ENCODE results near the gene KIF26B. TPM values are rescaled to one million over a fixed set of nuclear protein-coding genes. Genes with fewer than 3 reads are reported as not detected.

Gene KIF26B
- polyA plus RNA-seq, 2 of the 4 experiments (the other 2 are of a cell fraction) = 0.01 to 0.04 TPM

GRCh38 chr1:245549996-245550719 is 395.4 kb downstream of the KIF26B start:
- no peak for DNase-seq (ENCODE audit: low read depth in 1 of 2, low spot score in 1 of 2)
- Histone ChIP-seq H3K27ac (no peak overlapping the region), H3K4me2 (no peak overlapping the region), H3K4me1 (no peaks in the 10 kb centered on the region), H3K4me3 (no peak overlapping the region), H3K9me3 (no peaks in the 10 kb centered on the region)
- FAIRE-seq = no peak
- TF ChIP-seq JUN (IDR thresholded peaks at IDR 0.05) (no peak), ZFP36 (IDR thresholded peaks at IDR 0.05; ENCODE audit: borderline replicate concordance, partially characterized antibody) (no peak), EHMT2 (IDR thresholded peaks at IDR 0.05; ENCODE audit: low read depth) (no peak), CBX2 (IDR thresholded peaks at IDR 0.05; ENCODE audit: borderline replicate concordance, low read depth) (no peak), MYC (IDR thresholded peaks at IDR 0.05; ENCODE audit: borderline replicate concordance, low read length) (no peak), SMC3 (IDR thresholded peaks at IDR 0.05) (no peak), EP300 (IDR thresholded peaks at IDR 0.05) (no peak)
- POLR2A ChIA-PET = no interaction called here
- no peak; a peak in 2 of 6 replicates for ATAC-seq
- CTCF ChIA-PET = no interaction called here
- WGBS (ENCODE audit: missing lambda C conversion rate) = 26% methylated on average over 14 of the region's 18 CpGs

DNA sequence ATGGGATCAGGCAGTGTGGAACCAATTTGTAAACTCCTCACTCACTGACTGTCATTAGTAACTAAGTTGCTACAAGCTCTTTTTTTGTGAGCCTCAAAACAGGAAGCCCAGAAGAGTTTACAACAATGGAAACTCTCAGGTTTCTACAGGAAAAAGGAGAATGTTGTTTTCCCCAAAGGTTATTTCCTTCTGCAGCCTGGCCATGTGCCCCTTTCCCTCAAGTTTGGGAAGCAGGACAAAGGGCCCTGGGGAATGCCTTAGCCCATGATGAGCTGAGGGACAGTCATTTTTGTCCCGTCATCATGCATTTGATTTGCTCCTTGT is 395.9 kb downstream of the KIF26B start:
- ChIA-PET POLR2A (no interaction called here), CTCF (no interaction called here)
- no peak overlapping the region for H3K4me2 ChIP-seq
- WGBS (ENCODE audit: missing lambda C conversion rate) = 41% methylated on average over 1 of the region's 1 CpG
- no peaks in the 10 kb centered on the region for H3K9me3 ChIP-seq
- no peak overlapping the region for H3K27ac ChIP-seq
- ATAC-seq = no peak
- TF ChIP-seq TP53 (CRISPR knock-in tag; IDR thresholded peaks at IDR 0.05) (no peak), JUN (IDR thresholded peaks at IDR 0.05) (no peak), RNF2 (IDR thresholded peaks at IDR 0.05; ENCODE audit: borderline replicate concordance, low read depth) (no peak), CHD2 (IDR thresholded peaks at IDR 0.05; ENCODE audit: low read length, partially characterized antibody) (no peak), SREBF2 (IDR thresholded peaks at IDR 0.05) (no peak)
- no peak for FAIRE-seq
- H3K4me1 ChIP-seq = no peaks in the 10 kb centered on the region
- no peak for DNase-seq (ENCODE audit: low read depth in 1 of 2, low spot score in 1 of 2)
- H3K4me3 ChIP-seq = no peak overlapping the region

- Histone ChIP-seq H3K4me1 (no peaks in the 10 kb centered on the region), H3K27ac (no peak overlapping the region), H3K9me3 (no peaks in the 10 kb centered on the region), H3K4me2 (no peak overlapping the region), H3K4me3 (no peak overlapping the region)
- ChIA-PET CTCF (no interaction called here), POLR2A (no interaction called here)
- ATAC-seq (no peak), DNase-seq (ENCODE audit: low read depth in 1 of 2, low spot score in 1 of 2) (no peak), FAIRE-seq (no peak)
- WGBS (ENCODE audit: missing lambda C conversion rate) = 67% methylated on average over 9 of the region's 9 CpGs
- TF ChIP-seq, protein P1, sequence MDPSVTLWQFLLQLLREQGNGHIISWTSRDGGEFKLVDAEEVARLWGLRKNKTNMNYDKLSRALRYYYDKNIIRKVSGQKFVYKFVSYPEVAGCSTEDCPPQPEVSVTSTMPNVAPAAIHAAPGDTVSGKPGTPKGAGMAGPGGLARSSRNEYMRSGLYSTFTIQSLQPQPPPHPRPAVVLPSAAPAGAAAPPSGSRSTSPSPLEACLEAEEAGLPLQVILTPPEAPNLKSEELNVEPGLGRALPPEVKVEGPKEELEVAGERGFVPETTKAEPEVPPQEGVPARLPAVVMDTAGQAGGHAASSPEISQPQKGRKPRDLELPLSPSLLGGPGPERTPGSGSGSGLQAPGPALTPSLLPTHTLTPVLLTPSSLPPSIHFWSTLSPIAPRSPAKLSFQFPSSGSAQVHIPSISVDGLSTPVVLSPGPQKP (IDR thresholded peaks at IDR 0.05; ENCODE audit: low read depth, low read length) = no peak
- TF ChIP-seq, protein P2, sequence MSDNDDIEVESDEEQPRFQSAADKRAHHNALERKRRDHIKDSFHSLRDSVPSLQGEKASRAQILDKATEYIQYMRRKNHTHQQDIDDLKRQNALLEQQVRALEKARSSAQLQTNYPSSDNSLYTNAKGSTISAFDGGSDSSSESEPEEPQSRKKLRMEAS (IDR thresholded peaks at IDR 0.05) = no peak
Observed at GRCh38 chr1:245551536-245551935, 396.8 kb downstream of the KIF26B start.

DNA sequence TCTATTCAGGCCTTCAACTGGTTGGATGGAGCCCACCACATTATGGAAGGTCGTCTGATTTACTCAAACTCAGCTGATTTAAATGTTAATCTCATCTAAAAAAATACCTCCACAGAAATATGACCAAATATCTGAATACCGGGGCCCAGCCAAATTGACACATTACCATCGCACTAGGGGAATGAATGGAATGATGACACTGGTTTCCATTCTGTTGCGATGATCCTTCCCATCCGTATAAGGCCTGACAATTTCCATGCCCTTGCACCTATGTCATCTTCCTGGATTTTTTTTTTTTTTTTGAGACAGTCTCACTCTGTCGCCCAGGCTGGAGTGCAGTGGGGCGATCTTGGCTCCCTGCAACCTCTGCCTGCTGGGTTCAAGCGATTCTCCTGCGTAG is 397.5 kb downstream of the KIF26B start:
- no peak overlapping the region for H3K27ac ChIP-seq
- FAIRE-seq (no peak), ATAC-seq (no peak), DNase-seq (ENCODE audit: low read depth in 1 of 2, low spot score in 1 of 2) (no peak)
- TF ChIP-seq RAD21 (conservative IDR thresholded peaks at IDR 0.05 in 1 of 2, IDR thresholded peaks at IDR 0.05 in 1 of 2) (no peak), BCL3 (IDR thresholded peaks at IDR 0.05) (no peak), RCOR1 (IDR thresholded peaks at IDR 0.05; ENCODE audit: low read depth, low read length) (no peak)
- no peak overlapping the region for H3K4me2 ChIP-seq
- H3K9me3 ChIP-seq = no peaks in the 10 kb centered on the region
- H3K4me3 ChIP-seq = no peak overlapping the region
- ChIA-PET POLR2A (no interaction called here), CTCF (no interaction called here)
- H3K4me1 ChIP-seq = no peaks in the 10 kb centered on the region
- 57% methylated on average over 9 of the region's 9 CpGs for WGBS (ENCODE audit: missing lambda C conversion rate)

All from A549 (cell line).